Astrocyte of the cerebellum (primary cell): ENCODE results near the gene CCR8.

ENCODE experiments used
- DNase-seq: peaks from one replicate; pipeline ENCODE4 v3.0.0-alpha.2; 2011; ENCODE audit warnings: low read depth
- H3K4me3 ChIP-seq: 2 replicates; pipeline ENCODE4 v1.5.1; 2011; ENCODE audit warnings: mild to moderate bottlenecking, low read depth, low read length, moderate library complexity
- CTCF ChIP-seq: IDR thresholded peaks from 2 replicates; pipeline ENCODE4 v1.5.1; 2012; ENCODE audit warnings: low read length, low read depth, moderate library complexity, mild to moderate bottlenecking; ENCODE audit errors: missing control alignments
- in situ Hi-C: cut with HindIII; loops from 2 replicates; pipeline ENCODE4 v1.10.0; 2017; ENCODE audit warnings: low sequenced_read_pairs

CCR8 gene

DNA sequence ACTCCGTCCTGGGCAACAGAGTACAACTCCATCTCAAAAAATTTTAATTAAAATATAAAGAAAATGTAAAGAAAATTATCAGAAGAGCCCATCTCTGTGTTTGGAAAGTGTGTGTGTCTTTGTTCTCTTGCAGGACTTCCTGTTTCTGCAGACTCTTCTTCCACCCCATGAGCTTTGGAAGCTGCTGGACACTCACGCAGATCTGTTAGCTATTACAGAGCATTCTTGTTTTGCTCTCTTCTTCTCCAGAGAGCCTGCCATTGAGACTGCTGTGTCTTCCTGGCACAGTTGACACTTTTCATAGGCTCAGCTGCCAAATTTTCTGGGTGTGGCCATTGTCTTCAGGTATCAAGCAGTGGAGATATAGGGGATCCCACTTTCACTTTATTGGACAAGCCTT, 6.0 kb upstream of the CCR8 start:
- in situ Hi-C loops, result no loop called here
- H3K4me3 ChIP-seq, result no peak overlapping the region
- no peak for TF ChIP-seq CTCF
- no peak for DNase-seq

GRCh38 chr3:39325236-39325635, 4.3 kb upstream of the CCR8 start:
- no peak for TF ChIP-seq CTCF
- DNase-seq, result no peak
- H3K4me3 ChIP-seq, result no peak overlapping the region
- in situ Hi-C loops, result no loop called here

GRCh38 chr3:39327053-39327745, 2.3 kb upstream of the CCR8 start:
- no peak for DNase-seq
- H3K4me3 ChIP-seq, result no peak overlapping the region
- in situ Hi-C loops, result no loop called here
- TF ChIP-seq CTCF, result no peak

- in situ Hi-C loops, result no loop called here
- DNase-seq, result no peak
- TF ChIP-seq CTCF, result no peak
- H3K4me3 ChIP-seq, result no peak overlapping the region
Observed at GRCh38 chr3:39327746-39328349, 1.7 kb upstream of the CCR8 start.

GRCh38 chr3:39330824-39331223, 1.3 kb downstream of the CCR8 start:
- in situ Hi-C loops, result no loop called here
- DNase-seq, result no peak
- H3K4me3 ChIP-seq, result no peak overlapping the region
- no peak for TF ChIP-seq CTCF

DNA sequence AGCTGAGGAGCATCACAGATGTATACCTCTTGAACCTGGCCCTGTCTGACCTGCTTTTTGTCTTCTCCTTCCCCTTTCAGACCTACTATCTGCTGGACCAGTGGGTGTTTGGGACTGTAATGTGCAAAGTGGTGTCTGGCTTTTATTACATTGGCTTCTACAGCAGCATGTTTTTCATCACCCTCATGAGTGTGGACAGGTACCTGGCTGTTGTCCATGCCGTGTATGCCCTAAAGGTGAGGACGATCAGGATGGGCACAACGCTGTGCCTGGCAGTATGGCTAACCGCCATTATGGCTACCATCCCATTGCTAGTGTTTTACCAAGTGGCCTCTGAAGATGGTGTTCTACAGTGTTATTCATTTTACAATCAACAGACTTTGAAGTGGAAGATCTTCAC, 3.0 kb downstream of the CCR8 start:
- DNase-seq, result no peak
- H3K4me3 ChIP-seq, result no peak overlapping the region
- TF ChIP-seq CTCF, result no peak
- in situ Hi-C loops, result no loop called here
